GM19467 (cell line): ENCODE results near the gene NFRKB.

Source experiments
- ATAC-seq: cut with Tn5 transposase; IDR thresholded peaks from one replicate; pipeline ENCODE4 v1.9.1; 2021; ENCODE audit warnings: mild to moderate bottlenecking, moderate library complexity; ENCODE audit not compliant: unreplicated experiment

Gene NFRKB

DNA sequence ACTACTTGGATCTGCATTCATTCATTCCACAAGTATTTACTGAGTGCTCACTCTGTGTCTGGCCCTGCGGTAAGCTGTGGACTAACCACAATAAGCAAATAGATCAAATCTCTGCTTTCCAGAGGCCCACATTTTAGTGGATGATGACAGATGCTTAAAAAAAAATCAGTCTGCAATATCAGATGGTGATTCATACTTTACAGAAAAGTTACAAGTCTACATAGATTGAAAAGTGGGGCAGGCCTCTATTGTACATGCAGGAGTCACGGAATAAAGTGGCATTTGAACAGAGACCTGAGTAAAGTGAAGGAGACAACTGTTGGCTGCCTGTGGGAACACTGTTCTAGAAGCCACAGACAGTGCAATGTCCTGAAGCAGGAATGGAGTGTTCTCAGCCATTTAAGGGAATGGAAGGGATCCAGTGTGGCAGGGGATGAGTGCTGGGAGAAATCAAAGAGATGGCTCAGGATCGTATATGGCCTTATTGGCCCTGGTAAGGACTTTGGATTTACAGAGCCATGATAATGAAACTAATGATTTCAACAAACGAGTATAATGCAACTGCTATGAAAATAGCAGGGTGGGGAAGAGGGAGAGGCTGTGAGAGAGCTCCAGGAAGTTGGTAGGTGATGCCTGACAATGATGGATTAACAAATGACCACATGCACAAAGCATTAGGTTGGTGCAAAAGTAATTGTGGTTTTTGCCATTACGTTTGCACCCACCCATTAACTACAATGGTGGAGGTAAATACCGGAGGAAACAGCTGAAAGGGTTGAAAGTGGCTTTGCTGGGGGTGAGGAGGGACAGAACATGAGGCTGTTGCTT is 48.7 kb downstream of the NFRKB start:
- no peak for ATAC-seq
